ENCODE results near the gene ZNF121. TPM values are rescaled to one million over a fixed set of nuclear protein-coding genes. Genes with fewer than 3 reads are reported as not detected.
A peak's percentile ranks its signal among the peaks of the same experiment; 100 is the strongest.
"Not testable (repeated sequence)": the region's sequence is repeated elsewhere in the genome, so short reads cannot be mapped to it uniquely, and the experiment has no call there.

ZNF121 gene
- total RNA-seq, 1 experiment from 2014 or later = 63.9 TPM

- intact Hi-C loops (cut with micrococcal nuclease) = no loop called here
- peaks cover 14% of the 10 kb centered on the region for H3K9me3 Mint-ChIP-seq (ENCODE audit: unreplicated experiment)
- POLR2A ChIA-PET = interaction anchor here (0.7 to 4.9 kb wide), 4 partner anchors 10 to 174 kb away, joined by 3 to 37 read pairs (median 9); partner anchors contain the start of gene ZNF266
- CTCF ChIA-PET = interaction anchor here (0.8 kb wide), 1 partner anchor 45 kb away, joined by 3 read pairs; no protein-coding TSS in a partner anchor
- H3K27me3 Mint-ChIP-seq (ENCODE audit: insufficient read depth, unreplicated experiment) = no peaks in the 10 kb centered on the region
- no peak for TF ChIP-seq CTCF (IDR thresholded peaks at IDR 0.05; ENCODE audit: unreplicated experiment)
- H3K36me3 Mint-ChIP-seq (ENCODE audit: insufficient read depth, unreplicated experiment) = peaks cover 59% of the 10 kb centered on the region
- no peak for DNase-seq (ENCODE audit: unreplicated experiment)
- H3K4me3 Mint-ChIP-seq (ENCODE audit: unreplicated experiment) = no peak overlapping the region
- H3K27ac Mint-ChIP-seq (ENCODE audit: low read depth, unreplicated experiment) = no peak overlapping the region
- no peaks in the 10 kb centered on the region for H3K4me1 Mint-ChIP-seq (ENCODE audit: insufficient read depth, unreplicated experiment)
- BruUV-seq (replicated peaks) = no TSS peak
These were observed 24.6 kb upstream of the ZNF121 start for GRCh38 chr19:9608912-9609311.

GRCh38 chr19:9597027-9597426, 12.7 kb upstream of the ZNF121 start:
- DNase-seq (ENCODE audit: unreplicated experiment) = peak; percentile 93
- CTCF ChIA-PET = no interaction called here
- POLR2A ChIA-PET = interaction anchor here (0.7 to 4.0 kb wide), 3 partner anchors 10 to 25 kb away, joined by 3 to 16 read pairs (median 3); partner anchors contain the start of gene ZNF561

GRCh38 chr19:9586764-9587163, 2.5 kb upstream of the ZNF121 start:
- ChIA-PET POLR2A (interaction anchor here (0.6 to 7.6 kb wide), 8 partner anchors 10 to 1139 kb away, joined by 3 to 71 read pairs (median 3); partner anchors contain the start of genes UBL5 and ZNF561), CTCF (interaction anchor here (0.6 to 3.7 kb wide), 21 partner anchors 9 to 863 kb away, joined by 3 to 25 read pairs (median 4); partner anchors contain the start of genes UBL5, ZNF561 and ZNF699)
- Mint-ChIP-seq H3K9me3 (ENCODE audit: unreplicated experiment) (no peaks in the 10 kb centered on the region), H3K36me3 (ENCODE audit: insufficient read depth, unreplicated experiment) (peaks cover 23% of the 10 kb centered on the region), H3K27me3 (ENCODE audit: insufficient read depth, unreplicated experiment) (no peaks in the 10 kb centered on the region), H3K4me1 (ENCODE audit: insufficient read depth, unreplicated experiment) (peaks cover 5% of the 10 kb centered on the region), H3K4me3 (ENCODE audit: unreplicated experiment) (no peak overlapping the region), H3K27ac (ENCODE audit: low read depth, unreplicated experiment) (no peak overlapping the region)
- peak; percentile 65 for TF ChIP-seq CTCF (IDR thresholded peaks at IDR 0.05; ENCODE audit: unreplicated experiment)
- no TSS peak for BruUV-seq (replicated peaks)
- peak; percentile 87 for DNase-seq (ENCODE audit: unreplicated experiment)
- intact Hi-C loops (cut with micrococcal nuclease) = loop anchor here (1.0 kb wide), 5 partner anchors 35 to 450 kb away; partner anchors contain the start of gene ZNF561

More at GRCh38 chr19:9597027-9597426, 12.7 kb upstream of the ZNF121 start:
- Mint-ChIP-seq H3K9me3 (ENCODE audit: unreplicated experiment) (no peaks in the 10 kb centered on the region), H3K4me3 (ENCODE audit: unreplicated experiment) (peak overlapping the region; percentile 26), H3K4me1 (ENCODE audit: insufficient read depth, unreplicated experiment) (peaks cover 14% of the 10 kb centered on the region), H3K27me3 (ENCODE audit: insufficient read depth, unreplicated experiment) (no peaks in the 10 kb centered on the region), H3K27ac (ENCODE audit: low read depth, unreplicated experiment) (peak overlapping the region; percentile 25), H3K36me3 (ENCODE audit: insufficient read depth, unreplicated experiment) (peaks cover 6% of the 10 kb centered on the region)
- intact Hi-C loops (cut with micrococcal nuclease) = loop anchor here (1.0 kb wide), 2 partner anchors 59 to 222 kb away; partner anchors contain the start of genes FBXL12 and ZNF426
- TF ChIP-seq CTCF (IDR thresholded peaks at IDR 0.05; ENCODE audit: unreplicated experiment) = no peak
- BruUV-seq (replicated peaks) = no TSS peak

GRCh38 chr19:9582081-9582725, 2.1 kb downstream of the ZNF121 start:
- intact Hi-C loops (cut with micrococcal nuclease); DNase-seq (ENCODE audit: unreplicated experiment); H3K27me3 Mint-ChIP-seq (ENCODE audit: insufficient read depth, unreplicated experiment); H3K4me1 Mint-ChIP-seq (ENCODE audit: insufficient read depth, unreplicated experiment); H3K27ac Mint-ChIP-seq (ENCODE audit: low read depth, unreplicated experiment); H3K9me3 Mint-ChIP-seq (ENCODE audit: unreplicated experiment): not testable (repeated sequence)
- peak overlapping the region; percentile 50 for H3K4me3 Mint-ChIP-seq (ENCODE audit: unreplicated experiment)
- ChIA-PET POLR2A (interaction anchor here (0.8 to 7.6 kb wide), 4 partner anchors 15 to 245 kb away, joined by 3 to 71 read pairs (median 4); partner anchors contain the start of genes UBL5 and ZNF561), CTCF (interaction anchor here (0.6 to 3.2 kb wide), 8 partner anchors 22 to 444 kb away, joined by 3 to 21 read pairs (median 4); no protein-coding TSS in a partner anchor)
- peaks cover 67% of the 10 kb centered on the region for H3K36me3 Mint-ChIP-seq (ENCODE audit: insufficient read depth, unreplicated experiment)
- TSS peak; percentile 2 for BruUV-seq (replicated peaks)
